ENCODE measurements around the gene BMP6.

The BMP6 gene

GRCh38 chr6:7770601-7771000 is 44.7 kb downstream of the BMP6 start:
- no peak overlapping the region for H3K27ac ChIP-seq
- no peaks in the 10 kb centered on the region for H3K4me1 ChIP-seq (ENCODE audit: control insufficient read depth in 1 of 2, insufficient read depth in 1 of 2, low read depth in 1 of 2, low read length in 1 of 2)
- TF ChIP-seq, protein P1, sequence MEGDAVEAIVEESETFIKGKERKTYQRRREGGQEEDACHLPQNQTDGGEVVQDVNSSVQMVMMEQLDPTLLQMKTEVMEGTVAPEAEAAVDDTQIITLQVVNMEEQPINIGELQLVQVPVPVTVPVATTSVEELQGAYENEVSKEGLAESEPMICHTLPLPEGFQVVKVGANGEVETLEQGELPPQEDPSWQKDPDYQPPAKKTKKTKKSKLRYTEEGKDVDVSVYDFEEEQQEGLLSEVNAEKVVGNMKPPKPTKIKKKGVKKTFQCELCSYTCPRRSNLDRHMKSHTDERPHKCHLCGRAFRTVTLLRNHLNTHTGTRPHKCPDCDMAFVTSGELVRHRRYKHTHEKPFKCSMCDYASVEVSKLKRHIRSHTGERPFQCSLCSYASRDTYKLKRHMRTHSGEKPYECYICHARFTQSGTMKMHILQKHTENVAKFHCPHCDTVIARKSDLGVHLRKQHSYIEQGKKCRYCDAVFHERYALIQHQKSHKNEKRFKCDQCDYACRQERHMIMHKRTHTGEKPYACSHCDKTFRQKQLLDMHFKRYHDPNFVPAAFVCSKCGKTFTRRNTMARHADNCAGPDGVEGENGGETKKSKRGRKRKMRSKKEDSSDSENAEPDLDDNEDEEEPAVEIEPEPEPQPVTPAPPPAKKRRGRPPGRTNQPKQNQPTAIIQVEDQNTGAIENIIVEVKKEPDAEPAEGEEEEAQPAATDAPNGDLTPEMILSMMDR (IDR thresholded peaks at IDR 0.05), result no peak
- no peaks in the 10 kb centered on the region for H3K9me3 ChIP-seq
- H3K4me3 ChIP-seq (ENCODE audit: low read depth in 1 of 2, low read length in 1 of 2), result no peak overlapping the region
- peaks cover 6% of the 10 kb centered on the region for H3K27me3 ChIP-seq
- H3K36me3 ChIP-seq, result no peaks in the 10 kb centered on the region

DNA sequence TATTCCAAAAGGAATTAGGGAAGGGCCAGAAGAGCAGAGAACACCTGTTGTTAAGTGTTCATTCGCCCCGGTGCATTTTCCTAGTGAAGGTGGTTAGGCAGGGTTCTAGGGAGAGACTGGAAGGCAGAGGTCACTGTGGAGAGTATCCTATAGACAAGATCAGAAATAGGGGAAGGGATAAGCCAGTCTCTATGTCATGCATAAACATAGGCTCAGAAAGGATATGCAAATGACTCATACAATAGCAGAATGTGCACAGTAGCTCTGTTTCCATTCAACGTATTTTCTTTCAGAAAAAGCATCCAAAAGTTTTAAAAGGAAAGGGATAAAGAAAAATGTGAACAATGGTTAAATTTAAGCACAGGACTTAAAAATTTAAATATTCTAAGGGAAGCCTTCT is 47.4 kb downstream of the BMP6 start:
- TF ChIP-seq, protein P1 (IDR thresholded peaks at IDR 0.05), result no peak
- H3K27ac ChIP-seq, result no peak overlapping the region
- no peaks in the 10 kb centered on the region for H3K9me3 ChIP-seq
- H3K4me3 ChIP-seq (ENCODE audit: low read depth in 1 of 2, low read length in 1 of 2), result no peak overlapping the region
- peaks cover 6% of the 10 kb centered on the region for H3K27me3 ChIP-seq
- no peaks in the 10 kb centered on the region for H3K4me1 ChIP-seq (ENCODE audit: control insufficient read depth in 1 of 2, insufficient read depth in 1 of 2, low read depth in 1 of 2, low read length in 1 of 2)
- no peaks in the 10 kb centered on the region for H3K36me3 ChIP-seq

DNA sequence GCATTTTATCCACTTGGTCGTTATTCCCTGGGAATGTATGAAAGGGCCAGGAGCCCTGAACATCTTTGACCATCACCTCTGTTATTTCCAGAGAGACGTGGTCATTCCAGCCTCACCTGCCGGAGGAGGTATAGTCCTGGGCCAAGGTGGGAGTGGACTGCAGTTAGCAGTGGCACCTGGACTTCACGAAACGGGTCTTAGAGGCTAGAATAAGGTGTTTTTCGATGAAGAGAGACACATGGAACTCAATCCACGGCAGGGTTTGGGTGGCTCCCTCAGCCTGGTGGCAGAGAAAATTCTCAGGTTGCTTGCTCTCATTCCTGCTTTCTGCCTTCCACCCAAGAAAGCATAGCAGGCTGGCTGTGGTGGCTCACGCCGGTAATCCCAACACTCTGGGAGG is 48.0 kb downstream of the BMP6 start:
- Histone ChIP-seq H3K27ac (no peak overlapping the region), H3K9me3 (no peaks in the 10 kb centered on the region), H3K4me3 (ENCODE audit: low read depth in 1 of 2, low read length in 1 of 2) (no peak overlapping the region), H3K36me3 (no peaks in the 10 kb centered on the region), H3K4me1 (ENCODE audit: control insufficient read depth in 1 of 2, insufficient read depth in 1 of 2, low read depth in 1 of 2, low read length in 1 of 2) (no peaks in the 10 kb centered on the region), H3K27me3 (peaks cover 5% of the 10 kb centered on the region)
- TF ChIP-seq, protein P1 (IDR thresholded peaks at IDR 0.05), result no peak

- Histone ChIP-seq H3K36me3 (no peaks in the 10 kb centered on the region), H3K4me3 (ENCODE audit: low read depth in 1 of 2, low read length in 1 of 2) (no peak overlapping the region), H3K9me3 (no peaks in the 10 kb centered on the region), H3K4me1 (ENCODE audit: control insufficient read depth in 1 of 2, insufficient read depth in 1 of 2, low read depth in 1 of 2, low read length in 1 of 2) (no peaks in the 10 kb centered on the region), H3K27me3 (no peaks in the 10 kb centered on the region), H3K27ac (no peak overlapping the region)
- TF ChIP-seq, protein P1 (IDR thresholded peaks at IDR 0.05), result no peak
Observed at GRCh38 chr6:7776509-7776908, 50.6 kb downstream of the BMP6 start.

DNA sequence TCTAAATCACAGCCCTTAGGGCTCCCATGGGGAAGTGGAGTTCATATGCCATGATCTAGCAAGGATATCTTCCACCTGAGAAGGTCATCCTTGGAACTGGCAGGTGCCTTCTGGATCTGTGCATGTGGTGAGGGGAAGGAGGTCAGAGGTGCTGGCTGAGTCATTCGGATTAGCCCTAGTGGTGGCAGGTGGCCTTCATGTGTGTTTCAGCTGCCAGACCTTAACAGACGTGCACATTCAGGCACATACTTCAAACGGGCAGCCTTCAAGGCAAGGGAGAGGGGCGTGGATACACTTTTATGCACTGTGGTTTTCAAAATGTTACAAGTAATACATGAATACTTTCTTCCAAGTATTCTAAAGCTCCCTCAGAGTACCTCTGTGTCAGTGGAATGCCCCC is 51.2 kb downstream of the BMP6 start:
- H3K27me3 ChIP-seq, result no peaks in the 10 kb centered on the region
- TF ChIP-seq, protein P1 (IDR thresholded peaks at IDR 0.05), result no peak
- no peak overlapping the region for H3K27ac ChIP-seq
- H3K36me3 ChIP-seq, result no peaks in the 10 kb centered on the region
- H3K4me3 ChIP-seq (ENCODE audit: low read depth in 1 of 2, low read length in 1 of 2), result no peak overlapping the region
- H3K4me1 ChIP-seq (ENCODE audit: control insufficient read depth in 1 of 2, insufficient read depth in 1 of 2, low read depth in 1 of 2, low read length in 1 of 2), result no peaks in the 10 kb centered on the region
- H3K9me3 ChIP-seq, result no peaks in the 10 kb centered on the region

- H3K4me1 ChIP-seq (ENCODE audit: control insufficient read depth in 1 of 2, insufficient read depth in 1 of 2, low read depth in 1 of 2, low read length in 1 of 2), result no peaks in the 10 kb centered on the region
Observed at GRCh38 chr6:7781240-7781639, 55.3 kb downstream of the BMP6 start.

More at GRCh38 chr6:7781240-7781639, 55.3 kb downstream of the BMP6 start:
- no peaks in the 10 kb centered on the region for H3K27me3 ChIP-seq
- H3K4me3 ChIP-seq (ENCODE audit: low read depth in 1 of 2, low read length in 1 of 2), result no peak overlapping the region
- no peak overlapping the region for H3K27ac ChIP-seq
- TF ChIP-seq, protein P1 (IDR thresholded peaks at IDR 0.05), result no peak
- H3K9me3 ChIP-seq, result no peaks in the 10 kb centered on the region
- no peaks in the 10 kb centered on the region for H3K36me3 ChIP-seq
